DMS 273 (cell line): ENCODE data around the gene C1orf116.
A peak's percentile ranks its signal among the peaks of the same experiment; 100 is the strongest.

Experiments
- DNase-seq: peaks from one replicate; lab custom pipeline; 2025; ENCODE audit not compliant: unreplicated experiment; lab: John Stamatoyannopoulos, UW

The C1orf116 gene

DNA sequence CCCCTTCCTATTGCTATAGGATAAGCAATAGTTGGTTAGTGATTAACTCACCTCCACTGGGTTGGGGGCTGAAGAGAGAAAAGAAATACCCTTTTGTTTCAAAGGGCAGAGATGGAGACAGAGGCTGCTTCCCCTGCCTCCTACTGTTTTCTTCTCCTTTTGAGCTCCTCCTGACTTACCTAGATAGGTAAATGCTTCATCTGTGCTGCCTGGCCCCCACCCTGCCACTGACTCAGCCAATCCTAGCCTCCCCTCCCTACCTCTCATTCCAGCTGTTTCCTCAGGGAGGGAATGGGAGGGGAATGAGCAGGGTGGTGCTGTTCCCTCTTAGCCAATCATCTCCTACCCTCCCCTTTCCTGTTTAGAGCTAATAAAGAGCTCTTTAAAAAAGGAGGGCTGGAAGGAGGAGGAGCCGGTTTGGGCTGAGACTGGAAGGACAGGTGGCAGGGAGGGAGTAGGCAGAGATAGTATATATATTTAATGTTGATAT is at the start of gene C1orf116:
Gene C1orf116 (minus strand): TSS at position 229 of the 490 bp plus-strand sequence. CDS start 5,158 bp downstream, outside the sequence.
- DNase-seq, result no peak

DNA sequence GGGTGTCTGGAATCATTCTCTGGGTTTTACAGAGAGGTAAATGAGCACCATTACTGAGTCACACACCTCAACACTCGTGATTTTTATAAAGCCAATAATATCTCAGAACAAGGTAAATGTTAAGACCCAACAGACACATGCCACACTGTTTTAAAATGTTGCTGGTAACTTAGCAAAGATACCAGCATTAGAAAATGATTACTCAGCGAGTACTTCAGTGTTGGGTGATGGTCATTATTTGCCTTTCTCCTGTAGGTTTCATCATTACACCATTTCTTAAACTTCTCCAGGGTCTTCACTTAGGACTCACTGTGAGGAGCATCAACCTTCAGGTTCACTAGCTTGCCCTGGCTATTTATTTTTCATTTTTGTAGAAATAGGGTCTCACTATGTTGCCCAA is 49.2 kb upstream of the C1orf116 start:
- DNase-seq, result no peak

DNA sequence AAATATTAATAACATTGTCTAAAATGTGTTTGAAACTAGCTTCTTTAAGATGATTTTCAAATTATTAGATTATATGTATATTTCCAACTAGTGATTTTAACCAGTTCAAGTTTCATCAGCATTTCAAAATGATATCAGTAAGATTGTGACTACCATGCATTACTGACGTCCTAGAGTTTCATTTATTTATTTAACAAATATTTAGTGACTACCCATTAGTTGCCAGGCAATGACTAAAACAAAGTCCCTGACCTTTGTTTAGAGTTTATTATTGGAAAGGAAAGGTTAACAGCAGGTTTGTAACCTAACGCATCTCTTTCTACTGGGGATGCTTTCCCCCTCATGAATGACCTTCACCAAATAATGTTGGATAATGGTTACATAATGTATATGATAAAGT is 48.5 kb upstream of the C1orf116 start:
- no peak for DNase-seq

DNA sequence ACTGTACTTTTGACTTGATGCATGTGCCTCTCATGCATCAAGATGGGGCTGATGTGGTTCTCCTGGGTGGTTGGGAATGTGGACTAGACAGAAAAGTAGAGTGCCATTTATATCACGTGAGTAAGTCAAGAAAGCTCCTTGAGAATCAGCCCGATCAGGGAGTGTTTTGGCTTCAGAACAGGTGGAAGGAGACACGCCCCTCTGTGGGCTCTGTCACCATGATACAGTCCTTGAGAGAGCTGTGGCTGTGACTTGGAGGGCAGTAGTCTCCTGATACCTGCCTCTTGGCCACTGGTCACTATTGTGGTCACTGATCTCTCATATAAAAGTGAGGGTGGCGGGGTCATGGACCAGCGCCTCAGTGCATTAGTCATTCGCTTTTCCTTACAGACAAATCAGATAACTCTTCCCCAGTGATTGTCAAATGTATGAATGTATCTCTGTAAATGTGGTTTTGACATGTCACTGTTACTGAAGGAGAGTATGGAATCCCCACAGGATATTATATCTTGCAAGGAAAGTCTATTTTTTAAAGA is 47.2 kb upstream of the C1orf116 start:
- no peak for DNase-seq

DNA sequence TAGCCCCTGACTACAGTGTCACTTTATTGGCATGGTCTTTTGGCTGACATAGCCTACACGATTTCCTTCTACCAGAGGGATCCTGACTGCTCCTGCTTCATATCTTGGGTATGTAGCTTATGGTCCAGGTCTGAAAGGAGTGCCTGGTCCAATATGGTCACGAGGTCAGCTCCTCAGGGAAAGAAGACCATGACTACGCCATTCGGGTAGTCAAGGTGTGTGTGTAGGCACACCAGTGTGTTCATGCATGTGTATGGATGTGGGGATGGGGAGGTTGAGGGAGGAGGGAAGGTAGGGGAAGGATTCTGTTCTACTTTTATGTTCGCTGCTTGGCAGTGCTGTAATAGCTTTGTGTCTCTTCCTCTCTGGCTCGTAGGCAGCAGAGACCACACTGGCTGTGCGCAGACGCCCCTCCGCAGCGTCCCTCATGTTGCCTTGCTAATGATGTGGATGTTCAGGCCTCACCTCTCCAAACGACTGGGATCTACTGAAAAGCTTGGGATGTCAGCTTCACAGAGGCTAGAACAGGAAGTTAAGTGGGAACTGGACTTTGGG is 46.1 kb upstream of the C1orf116 start:
- DNase-seq, result no peak

DNA sequence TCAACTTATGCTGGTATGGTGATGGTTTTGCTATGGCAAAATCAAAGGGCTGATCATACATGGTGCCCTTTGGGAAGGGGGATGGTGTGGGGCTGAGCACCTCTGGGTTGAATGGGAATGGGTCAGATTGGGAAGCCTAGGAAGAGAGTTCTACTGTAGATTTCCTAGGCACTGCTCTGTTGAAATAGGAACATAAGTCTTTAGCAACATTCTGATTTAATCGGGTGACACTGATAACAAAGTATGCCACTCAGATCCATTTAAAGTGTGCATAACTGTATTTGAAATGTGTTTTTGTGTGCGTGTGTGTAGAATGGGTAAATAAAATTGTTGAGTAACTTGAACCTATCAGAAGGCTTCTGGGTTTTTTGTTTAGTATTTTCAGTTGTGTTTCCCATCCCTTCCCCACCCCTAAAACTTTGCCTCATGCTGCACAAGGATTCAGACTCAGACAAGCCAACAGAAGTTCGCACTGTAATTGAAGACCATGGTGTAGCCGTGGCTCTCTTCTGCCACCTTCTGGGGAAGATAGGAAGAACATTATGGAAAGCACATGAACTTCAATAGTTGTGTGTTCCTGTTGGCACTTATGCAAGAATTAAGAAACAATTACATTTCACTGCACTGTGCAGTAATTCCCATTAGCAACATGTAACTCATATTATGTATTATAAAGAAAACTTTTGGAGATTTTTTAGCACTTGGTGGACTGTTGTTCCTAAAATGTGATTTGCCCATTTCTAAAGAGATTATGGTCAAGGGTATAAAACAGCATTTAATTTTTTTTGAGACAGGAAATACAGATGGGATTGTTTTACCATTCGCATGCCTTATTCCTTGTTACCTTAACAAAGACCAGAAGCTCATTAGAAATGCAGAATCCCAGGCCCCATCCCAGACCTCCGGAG is 45.2 kb upstream of the C1orf116 start:
- peak; percentile 81 for DNase-seq

DNA sequence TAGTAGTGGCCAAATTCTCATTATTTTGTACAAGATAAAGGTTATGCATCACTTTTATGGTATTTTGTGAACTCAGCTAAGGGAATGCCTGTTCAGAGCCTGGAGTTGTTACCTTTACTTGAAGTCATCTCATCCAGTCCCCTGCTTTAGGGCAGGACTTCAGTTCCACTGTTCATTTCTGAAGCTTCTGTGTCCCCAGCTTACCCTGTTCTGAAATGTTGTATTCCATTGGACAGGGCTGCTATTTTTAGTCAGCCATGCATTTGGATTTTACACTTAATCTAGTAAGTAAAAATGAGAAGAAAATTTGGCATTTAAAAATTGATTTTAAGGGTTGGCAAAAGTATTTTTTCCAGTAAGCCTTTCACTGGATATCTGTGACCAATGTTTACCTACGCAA is 44.5 kb upstream of the C1orf116 start:
- no peak for DNase-seq

DNA sequence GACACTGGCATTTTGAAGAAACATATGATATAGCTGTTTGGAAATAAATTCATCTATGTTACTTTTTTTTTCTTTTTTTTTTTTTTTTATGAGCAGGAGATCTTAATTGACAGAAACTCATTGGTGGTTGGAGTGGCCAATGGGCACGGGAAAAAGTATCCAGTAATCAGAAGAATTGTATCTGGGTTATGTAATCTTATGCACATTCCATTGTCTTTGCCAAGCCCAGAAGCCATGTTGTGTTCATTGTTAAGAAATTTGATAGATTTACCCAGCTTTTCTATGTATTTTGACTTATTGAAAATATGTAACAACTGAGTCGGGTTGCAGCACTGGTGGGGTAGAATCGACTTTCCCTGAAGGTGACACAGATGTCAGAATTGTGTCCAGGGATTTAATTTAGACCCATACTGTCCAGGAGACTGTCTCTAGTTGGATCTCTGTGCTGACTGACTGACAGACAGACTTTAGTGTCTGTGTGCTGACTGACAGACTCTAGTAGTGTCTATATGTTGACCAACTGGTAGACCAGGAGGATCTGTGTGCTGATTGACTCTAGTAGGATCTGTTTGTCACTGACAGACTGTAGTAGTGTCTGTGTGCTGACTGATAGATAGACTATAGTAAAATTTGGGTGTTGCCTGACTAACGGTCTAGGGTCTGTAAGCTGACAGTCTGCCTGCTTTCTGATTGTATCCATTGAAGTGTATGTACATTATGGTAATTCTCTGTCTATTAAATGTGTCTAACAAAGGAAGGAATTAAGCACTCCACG is 43.8 kb upstream of the C1orf116 start:
- no peak for DNase-seq

DNA sequence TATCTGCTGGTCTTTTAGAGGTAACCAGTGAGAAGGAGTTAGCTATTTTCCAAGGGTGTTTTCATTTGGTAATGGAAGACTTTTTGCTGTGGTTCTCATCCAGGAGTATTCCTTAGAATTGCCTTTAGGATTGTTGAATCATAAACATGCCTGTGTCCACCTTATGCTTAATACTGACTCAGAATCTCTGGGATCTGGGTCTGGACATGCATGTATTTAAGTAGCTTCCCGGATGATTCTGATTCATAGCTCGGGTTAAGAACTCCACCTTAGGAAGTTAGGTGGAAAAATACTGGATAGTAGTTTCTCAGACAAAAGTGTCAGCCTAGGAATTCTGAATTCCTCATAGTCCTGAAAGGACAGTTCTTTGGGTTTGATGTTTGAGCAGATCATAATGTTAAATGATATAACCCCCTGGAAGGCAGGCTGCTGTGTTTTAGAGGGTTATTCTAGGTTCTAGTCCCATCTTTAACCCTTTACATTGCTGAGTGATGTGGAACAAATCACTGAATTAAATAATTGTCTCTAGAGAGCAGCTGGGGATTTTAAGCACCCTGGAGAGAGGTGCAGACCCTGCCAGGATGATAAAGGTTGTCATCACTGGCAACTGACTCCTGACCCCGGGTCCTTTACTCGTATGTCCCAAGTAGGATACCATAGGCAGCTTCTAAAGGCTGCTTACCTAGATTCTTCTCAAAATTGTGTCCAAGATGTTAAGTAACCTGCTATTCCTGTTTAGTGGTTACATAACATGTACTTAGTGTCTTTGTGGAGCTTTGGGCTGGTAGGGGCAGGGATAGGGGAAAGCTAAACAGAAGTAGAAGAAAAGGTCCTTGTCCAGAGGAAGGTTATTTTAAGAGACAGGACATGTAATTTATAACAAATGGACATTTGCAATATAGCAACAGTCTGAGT is 41.6 kb upstream of the C1orf116 start:
- DNase-seq, result no peak

DNA sequence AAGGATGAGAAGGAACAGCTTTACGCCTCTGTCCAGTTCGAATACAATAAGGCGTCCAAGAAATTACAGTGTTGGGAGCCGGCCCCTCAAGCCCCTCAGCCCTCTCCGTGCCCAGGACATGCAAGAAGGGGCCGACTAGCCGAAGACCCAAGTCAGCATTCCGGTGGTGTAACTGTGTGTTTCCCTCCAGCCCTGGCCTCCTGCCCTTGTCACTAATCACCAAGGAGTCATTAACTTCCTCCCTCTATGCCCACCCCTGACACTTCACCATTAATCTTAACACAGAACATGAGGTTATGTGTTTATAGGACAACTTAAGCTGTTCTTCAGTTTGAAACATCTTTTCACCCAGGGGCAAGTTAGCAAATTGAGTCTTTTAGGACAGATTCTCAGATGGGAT is 39.7 kb upstream of the C1orf116 start:
- no peak for DNase-seq

DNA sequence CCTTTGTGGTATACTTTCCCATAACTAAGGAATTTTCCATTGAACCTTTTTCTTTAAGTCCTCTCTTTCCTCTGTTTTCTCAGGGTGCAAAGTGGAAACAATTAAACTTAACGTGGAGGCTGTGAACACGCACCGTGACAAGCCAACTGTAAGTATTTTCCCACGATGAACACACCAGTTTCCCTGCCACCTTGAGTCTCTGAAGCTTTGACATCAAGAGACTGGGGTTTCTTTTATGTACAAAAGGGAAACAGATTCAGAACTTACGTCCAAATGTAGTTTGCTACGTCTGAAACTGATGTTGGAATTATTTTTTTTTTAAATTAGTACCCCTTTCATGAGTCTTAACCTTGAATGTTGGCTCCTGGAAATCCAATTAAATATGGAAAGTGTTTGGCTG is 38.9 kb upstream of the C1orf116 start:
- DNase-seq, result no peak

DNA sequence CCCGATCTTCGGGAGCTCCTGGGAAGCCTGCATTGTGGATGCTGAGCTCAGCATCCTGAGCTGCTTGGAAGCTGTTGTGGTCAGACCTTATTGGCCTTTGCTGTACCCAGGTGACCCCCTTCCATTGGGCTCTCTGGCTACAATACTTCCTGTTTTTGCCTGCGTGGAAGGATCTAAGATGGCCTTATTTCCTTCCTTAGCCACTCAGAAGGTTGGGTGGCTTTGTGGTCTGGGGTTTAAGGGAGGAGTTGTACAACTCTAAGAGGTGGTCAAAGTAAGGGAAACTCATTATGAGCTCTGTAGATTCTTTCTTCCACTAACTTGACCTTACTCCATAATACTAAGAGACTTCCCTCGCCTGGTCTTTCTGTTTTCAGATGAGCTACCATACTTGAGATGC is 38.3 kb upstream of the C1orf116 start:
- DNase-seq, result no peak

DNA sequence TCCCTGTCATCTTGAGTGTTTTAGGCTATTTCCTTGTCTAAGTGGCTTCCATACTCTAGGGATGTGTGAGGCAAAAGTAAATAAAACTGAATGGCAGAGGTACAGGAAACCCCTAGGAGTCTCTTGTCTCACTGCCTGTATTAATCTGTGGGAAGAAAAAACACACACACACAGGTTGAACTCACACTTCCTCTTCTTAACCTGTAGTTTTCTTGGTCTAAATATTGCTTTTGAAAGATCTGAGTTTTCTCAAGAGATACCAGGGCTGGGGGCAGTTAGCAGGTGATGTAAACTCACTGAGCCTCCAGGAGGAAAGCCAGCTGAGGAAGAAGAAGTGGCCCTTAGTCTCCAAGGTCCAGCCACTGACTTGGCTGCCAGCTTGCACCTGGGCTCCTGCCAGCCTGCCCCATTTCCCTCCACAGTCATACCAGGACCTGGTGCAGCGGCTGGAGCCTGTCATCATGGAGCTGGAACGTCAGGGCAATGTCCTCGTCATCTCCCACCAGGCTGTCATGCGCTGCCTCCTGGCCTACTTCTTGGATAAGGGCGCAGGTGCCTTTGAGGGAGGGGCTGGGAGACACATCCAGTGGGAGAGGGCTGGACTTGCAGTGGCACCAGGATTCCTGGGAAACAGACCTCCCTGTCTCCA is 37.4 kb upstream of the C1orf116 start:
- DNase-seq, result no peak

DNA sequence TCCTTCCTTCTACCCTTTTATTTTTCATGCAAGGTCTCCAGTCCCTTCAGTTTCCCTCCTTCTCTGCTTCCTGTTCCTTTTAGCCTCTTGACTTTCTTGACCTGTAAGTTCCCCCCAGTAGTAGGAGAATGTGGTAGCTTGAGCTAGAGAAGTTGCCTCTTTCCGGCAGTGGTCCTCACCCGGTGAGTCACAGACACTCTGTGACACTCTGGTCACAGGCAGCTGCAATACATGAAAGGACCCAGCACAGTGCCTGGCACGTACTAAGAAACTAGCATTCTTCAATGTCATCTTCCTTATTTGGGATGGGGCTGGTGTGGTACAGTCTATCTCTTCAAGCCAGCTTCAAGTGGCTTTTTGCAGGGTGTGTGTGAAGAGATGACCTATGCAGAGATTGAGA is 36.5 kb upstream of the C1orf116 start:
- DNase-seq, result no peak

DNA sequence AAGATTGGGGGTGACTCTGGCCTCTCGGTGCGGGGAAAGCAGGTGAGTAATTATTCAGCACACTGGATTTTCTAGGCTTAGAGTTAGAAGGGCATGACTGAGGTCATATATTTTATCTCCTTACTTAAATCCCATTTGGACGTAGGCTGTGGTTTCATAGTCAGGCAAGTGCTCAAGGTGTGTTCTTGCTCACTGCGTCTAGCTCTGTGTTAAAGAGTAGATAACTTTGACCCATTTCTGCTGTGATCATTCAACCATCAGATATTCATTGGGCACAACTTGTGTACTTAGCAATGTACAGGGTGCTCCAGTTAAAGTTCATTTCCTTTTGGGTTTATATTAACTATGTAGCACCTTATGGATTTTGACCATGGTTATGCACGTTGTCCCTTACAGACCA is 35.1 kb upstream of the C1orf116 start:
- DNase-seq, result no peak

DNA sequence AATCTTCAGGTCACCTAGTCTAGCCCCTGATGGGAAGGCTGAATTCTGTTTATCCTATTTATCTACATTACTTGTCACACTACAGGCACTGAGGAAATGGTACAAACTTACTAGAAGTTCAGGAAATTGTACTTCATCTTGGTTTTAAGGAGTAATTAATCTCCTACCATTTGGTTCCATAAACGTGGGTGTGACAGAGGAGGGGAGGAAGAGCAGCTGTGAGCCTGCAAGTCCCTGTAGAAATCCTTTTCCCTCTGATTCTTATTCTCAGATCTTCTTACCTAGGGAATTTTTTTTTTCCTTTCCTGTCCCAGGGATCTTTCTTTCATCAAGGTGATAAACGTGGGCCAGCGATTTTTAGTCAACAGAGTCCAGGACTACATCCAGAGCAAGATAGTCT is 34.6 kb upstream of the C1orf116 start:
- no peak for DNase-seq

DNA sequence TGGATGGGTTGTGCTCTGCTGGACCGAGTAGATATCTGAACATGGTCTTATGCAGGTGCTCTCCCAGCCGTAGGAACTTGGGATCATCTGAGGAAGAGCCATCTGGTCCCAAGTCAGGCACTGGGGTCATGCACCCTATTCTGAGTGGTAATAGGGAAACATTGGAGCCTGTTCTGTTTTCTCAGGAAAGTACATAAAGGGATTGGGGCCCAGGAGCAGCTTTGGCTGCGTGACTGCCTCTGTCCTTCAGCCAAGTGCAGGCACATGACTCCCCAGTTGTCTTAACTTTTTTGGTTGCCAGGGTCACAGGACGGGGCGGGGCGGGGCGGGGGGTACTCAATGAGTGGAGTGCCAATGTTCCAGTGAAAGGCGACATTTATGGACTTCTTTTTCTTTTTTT is 32.0 kb upstream of the C1orf116 start:
- no peak for DNase-seq

DNA sequence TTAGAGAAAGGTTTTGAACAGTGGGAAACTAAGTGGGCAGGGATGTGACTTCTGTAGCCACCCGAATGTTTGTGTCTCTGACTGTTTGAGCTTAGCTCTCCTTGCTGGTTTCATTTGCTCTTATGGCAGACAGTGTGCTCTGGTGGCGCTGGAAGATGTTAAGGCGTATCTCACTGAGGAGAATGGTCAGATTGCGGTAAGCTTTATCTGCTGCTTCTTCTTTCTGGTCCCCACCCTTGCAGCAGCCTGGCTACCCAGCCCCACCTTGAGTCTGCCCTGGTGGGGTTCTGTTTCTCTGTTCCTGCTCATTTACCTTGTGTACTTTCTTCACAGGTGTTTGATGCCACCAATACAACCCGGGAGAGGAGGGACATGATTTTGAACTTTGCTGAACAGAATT is 30.5 kb upstream of the C1orf116 start:
- DNase-seq, result no peak

DNA sequence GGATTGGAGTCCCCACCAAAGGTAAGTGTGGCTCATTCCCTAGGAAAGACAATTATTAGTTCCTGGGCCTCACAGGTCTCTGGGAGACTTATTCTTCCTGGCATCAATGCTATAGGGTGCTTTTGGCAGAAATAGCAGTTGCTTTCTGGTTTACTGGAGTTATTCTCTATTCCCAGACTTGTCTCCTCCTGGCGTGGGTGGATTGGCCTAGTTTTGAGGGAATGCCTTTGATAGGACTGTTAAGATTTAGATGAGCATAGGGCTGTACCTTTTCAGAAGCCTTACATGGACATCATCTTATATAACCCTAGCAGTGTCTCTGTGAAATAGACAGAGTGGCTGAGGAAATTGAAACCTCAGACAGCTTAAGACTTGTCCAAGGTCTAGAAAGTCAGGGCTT is 29.5 kb upstream of the C1orf116 start:
- no peak for DNase-seq

DNA sequence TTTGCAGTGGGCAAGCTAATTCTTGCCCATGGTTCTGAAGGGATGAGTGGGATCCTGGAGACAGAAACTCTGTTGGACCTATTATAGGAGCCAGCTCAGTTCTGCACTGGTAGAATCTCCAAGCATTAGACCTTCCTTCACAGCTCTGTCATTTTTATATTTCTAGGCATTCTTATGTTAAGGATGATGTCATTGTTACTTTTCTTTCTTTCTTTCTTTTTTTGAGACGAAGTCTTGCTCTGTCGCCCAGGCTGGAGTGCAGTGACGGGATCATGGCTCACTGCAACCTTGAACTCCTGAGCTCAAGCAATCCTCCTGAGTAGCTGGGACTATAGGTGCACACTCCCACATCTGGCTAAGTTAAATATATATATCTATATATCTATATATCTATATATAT is 28.0 kb upstream of the C1orf116 start:
- DNase-seq, result no peak
